GM10847 (cell line): ENCODE results near the gene DNAJC5G.

Experiments
- POLR2A ChIP-seq: IDR thresholded peaks from 2 replicates; pipeline ENCODE4 v1.6.1; 2011; ENCODE audit not compliant: insufficient read length; ENCODE audit errors: extremely low read depth

DNAJC5G gene

GRCh38 chr2:27294928-27295327 lies 19.7 kb downstream of the DNAJC5G start:
- no peak for TF ChIP-seq POLR2A

- no peak for TF ChIP-seq POLR2A
Observed at GRCh38 chr2:27296481-27296880, 21.2 kb downstream of the DNAJC5G start.

- no peak for TF ChIP-seq POLR2A
Observed at GRCh38 chr2:27297195-27297594, 22.0 kb downstream of the DNAJC5G start.

- TF ChIP-seq POLR2A, result no peak
Observed at GRCh38 chr2:27298391-27299080, 23.3 kb downstream of the DNAJC5G start.

GRCh38 chr2:27303093-27304025 lies 28.1 kb downstream of the DNAJC5G start:
- no peak for TF ChIP-seq POLR2A

GRCh38 chr2:27304488-27305240 lies 29.4 kb downstream of the DNAJC5G start:
- TF ChIP-seq POLR2A, result no peak

- TF ChIP-seq POLR2A, result no peak
Observed at GRCh38 chr2:27305516-27305915, 30.3 kb downstream of the DNAJC5G start.

- no peak for TF ChIP-seq POLR2A
Observed at GRCh38 chr2:27306136-27306535, 30.9 kb downstream of the DNAJC5G start.

GRCh38 chr2:27306573-27307286 lies 31.5 kb downstream of the DNAJC5G start:
- TF ChIP-seq POLR2A, result no peak

- TF ChIP-seq POLR2A, result no peak
Observed at GRCh38 chr2:27307287-27307544, 32.0 kb downstream of the DNAJC5G start.

- no peak for TF ChIP-seq POLR2A
Observed at GRCh38 chr2:27307545-27308358, 32.5 kb downstream of the DNAJC5G start.

- TF ChIP-seq POLR2A, result no peak
Observed at GRCh38 chr2:27308359-27308881, 33.2 kb downstream of the DNAJC5G start, which contains the start of gene UCN. TSS of gene UCN (minus strand) at chr2:27308445. CDS start at chr2:27307895, 550 bp downstream.

GRCh38 chr2:27309651-27310050 lies 34.4 kb downstream of the DNAJC5G start:
- no peak for TF ChIP-seq POLR2A

GRCh38 chr2:27312152-27312551 lies 36.9 kb downstream of the DNAJC5G start:
- no peak for TF ChIP-seq POLR2A
